A549 (cell line): ENCODE results near the gene CXCR3. TPM values are rescaled to one million over a fixed set of nuclear protein-coding genes. Genes with fewer than 3 reads are reported as not detected.

ENCODE experiments used
- ATAC-seq, 2 experiments: fragments of 200-7000 bp in 1 of 2; fragments of >200 bp in 1 of 2; cut with Nextera tagmentation in 1 of 2; cut with Tn5 transposase in 1 of 2; 3 replicates each; pipeline versions ENCODE4 v1.8.0 to v1.9.1; 2018 to 2020; ENCODE audit warnings: mild to moderate bottlenecking in 1 of 2, moderate library complexity in 1 of 2
- CTCF ChIA-PET: fragments of 300-600 bp; sonication (Branson Sonifier 250); formaldehyde crosslinking; extraction: SDS; loops from one replicate; lab custom pipeline; 2021; ENCODE audit warnings: antibody characterized with exemption, inconsistent platforms; lab: Yijun Ruan, JAX
- POLR2A ChIA-PET: fragments of 350-600 bp; formaldehyde crosslinking; extraction: SDS; loops from one replicate; lab custom pipeline; 2021; ENCODE audit warnings: antibody characterized with exemption, inconsistent platforms; lab: Yijun Ruan, JAX
- DNase-seq, 2 experiments: peaks; one replicate each; pipeline versions ENCODE4 v3.0.0 to v3.0.0-alpha.2; 2011 to 2016; ENCODE audit warnings: low read depth in 1 of 2, low spot score in 1 of 2
- FAIRE-seq: peaks from 2 replicates; lab custom pipeline; 2011; peaks lifted over from hg19 to GRCh38; lab: Jason Lieb, UNC
- H3K27ac ChIP-seq, 2 experiments: fragments of >200 bp; sonication (Bioruptor Twin); formaldehyde crosslinking; 3 replicates each; pipeline ENCODE4 v1.5.1; 2016 to 2017
- H3K4me1 ChIP-seq: fragments of >200 bp; sonication (Bioruptor Twin); formaldehyde crosslinking; 3 replicates; pipeline ENCODE4 v1.6.1; 2016
- H3K4me2 ChIP-seq: fragments of >200 bp; sonication (Bioruptor Twin); formaldehyde crosslinking; 3 replicates; pipeline ENCODE4 v1.6.1; 2016
- H3K4me3 ChIP-seq: fragments of >200 bp; sonication (Bioruptor Twin); formaldehyde crosslinking; 3 replicates; pipeline ENCODE4 v1.5.1; 2016
- H3K9me3 ChIP-seq: fragments of >200 bp; sonication (Bioruptor Twin); formaldehyde crosslinking; 3 replicates; pipeline ENCODE4 v1.6.1; 2016
- BCL3 ChIP-seq: fragments of >200 bp; sonication (Bioruptor Twin); formaldehyde crosslinking; IDR thresholded peaks from 3 replicates; pipeline ENCODE4 v1.6.1; 2016
- CEBPB ChIP-seq, 2 experiments: fragments of >200 bp in 1 of 2; sonication (Bioruptor Twin) in 1 of 2; formaldehyde crosslinking in 1 of 2; IDR thresholded peaks; 2 replicates each; pipeline ENCODE4 v1.6.1; 2012 to 2016
- CHD4 ChIP-seq: fragments of 200-600 bp; sonication (generic); IDR thresholded peaks from 2 replicates; pipeline ENCODE4 v1.6.1; 2016; ENCODE audit warnings: antibody characterized with exemption, mild to moderate bottlenecking, borderline replicate concordance
- E2F6 ChIP-seq: IDR thresholded peaks from 2 replicates; pipeline ENCODE4 v1.6.1; 2012; ENCODE audit warnings: low read depth, borderline replicate concordance
- FOSB ChIP-seq: fragments of 250-450 bp; sonication (Bioruptor Pico); IDR thresholded peaks from 2 replicates; pipeline ENCODE4 v1.5.0; 2020; ENCODE audit warnings: mild to moderate bottlenecking, moderate library complexity
- FOSL2 ChIP-seq, 2 experiments: fragments of 450-650 bp in 1 of 2; fragments of >200 bp in 1 of 2; sonication (Bioruptor Twin) in 1 of 2; formaldehyde crosslinking; IDR thresholded peaks; 2 replicates each; pipeline versions ENCODE4 v1.5.0 to v1.6.1; 2016 to 2020; ENCODE audit warnings: mild to moderate bottlenecking in 1 of 2, moderate library complexity in 1 of 2
- HEYL ChIP-seq: fragments of 250-450 bp; sonication (Bioruptor Pico); IDR thresholded peaks from 2 replicates; pipeline ENCODE4 v1.8.0; 2021; ENCODE audit warnings: mild to moderate bottlenecking, moderate library complexity
- HMGXB4 ChIP-seq: fragments of 250-450 bp; sonication (Bioruptor Pico); IDR thresholded peaks from 2 replicates; pipeline ENCODE4 v1.5.0; 2021; ENCODE audit warnings: mild to moderate bottlenecking, moderate library complexity, borderline replicate concordance
- HOXB13 ChIP-seq: fragments of 250-450 bp; sonication (Bioruptor Pico); IDR thresholded peaks from 2 replicates; pipeline ENCODE4 v1.5.0; 2020; ENCODE audit warnings: low read depth, mild to moderate bottlenecking, moderate library complexity
- JUN ChIP-seq, 2 experiments: fragments of >200 bp; sonication (Bioruptor Twin); formaldehyde crosslinking; IDR thresholded peaks; 2 replicates in 1 of 2; 3 replicates in 1 of 2; pipeline ENCODE4 v1.6.1; 2016 to 2017
- MAFK ChIP-seq: fragments of 450-650 bp; IDR thresholded peaks from 2 replicates; pipeline ENCODE4 v1.6.1; 2014; ENCODE audit not compliant: partially characterized antibody
- POLR2A ChIP-seq: IDR thresholded peaks from 2 replicates; pipeline ENCODE4 v1.6.1; 2012; ENCODE audit warnings: mild to moderate bottlenecking, low read length
- RAD21 ChIP-seq, 2 experiments: fragments of >200 bp in 1 of 2; sonication (Bioruptor Twin) in 1 of 2; formaldehyde crosslinking in 1 of 2; IDR thresholded peaks in 1 of 2; conservative IDR thresholded peaks in 1 of 2; 2 replicates in 1 of 2; 3 replicates in 1 of 2; pipeline ENCODE4 v1.6.1; 2012 to 2018; ENCODE audit warnings: inconsistent platforms in 1 of 2
- TP53 ChIP-seq: fragments of 250-450 bp; sonication (Bioruptor Pico); IDR thresholded peaks from 2 replicates; pipeline ENCODE4 v1.5.0; 2021; ENCODE audit warnings: mild to moderate bottlenecking, moderate library complexity
- ZC3H11A ChIP-seq: fragments of 450-650 bp; IDR thresholded peaks from 2 replicates; pipeline ENCODE4 v1.6.1; 2014; ENCODE audit warnings: antibody characterized with exemption, mild to moderate bottlenecking
- WGBS: methylation state at CpG from one replicate; pipeline ENCODE4 v1.1.6; 2017; ENCODE audit errors: missing lambda C conversion rate; 5-methylcytosine and 5-hydroxymethylcytosine counted together
- polyA plus RNA-seq, 4 experiments: library from polyadenylated mRNA; depleted of rRNA in 3 of 4; stranded (reverse); fragments of >200 nt; fragmentation: RNase III in 1 of 4; extraction: RNeasy Plus Mini Kit Qiagen cat#74134 plus additional on column Dnase treatment in 1 of 4; gene quantifications; 2 replicates in 3 of 4; 3 replicates in 1 of 4; pipeline ENCODE4 v1.2.3, GENCODE V29; 2011 to 2017
- TF ChIP-seq, protein P1 (sequence below): fragments of 200-600 bp; sonication (generic); IDR thresholded peaks from 2 replicates; pipeline ENCODE4 v1.6.1; 2016; ENCODE audit warnings: antibody characterized with exemption, mild to moderate bottlenecking, moderate library complexity

The CXCR3 gene
- polyA plus RNA-seq, 2 of the 4 experiments (the other 2 are of a cell fraction) = not detected

DNA sequence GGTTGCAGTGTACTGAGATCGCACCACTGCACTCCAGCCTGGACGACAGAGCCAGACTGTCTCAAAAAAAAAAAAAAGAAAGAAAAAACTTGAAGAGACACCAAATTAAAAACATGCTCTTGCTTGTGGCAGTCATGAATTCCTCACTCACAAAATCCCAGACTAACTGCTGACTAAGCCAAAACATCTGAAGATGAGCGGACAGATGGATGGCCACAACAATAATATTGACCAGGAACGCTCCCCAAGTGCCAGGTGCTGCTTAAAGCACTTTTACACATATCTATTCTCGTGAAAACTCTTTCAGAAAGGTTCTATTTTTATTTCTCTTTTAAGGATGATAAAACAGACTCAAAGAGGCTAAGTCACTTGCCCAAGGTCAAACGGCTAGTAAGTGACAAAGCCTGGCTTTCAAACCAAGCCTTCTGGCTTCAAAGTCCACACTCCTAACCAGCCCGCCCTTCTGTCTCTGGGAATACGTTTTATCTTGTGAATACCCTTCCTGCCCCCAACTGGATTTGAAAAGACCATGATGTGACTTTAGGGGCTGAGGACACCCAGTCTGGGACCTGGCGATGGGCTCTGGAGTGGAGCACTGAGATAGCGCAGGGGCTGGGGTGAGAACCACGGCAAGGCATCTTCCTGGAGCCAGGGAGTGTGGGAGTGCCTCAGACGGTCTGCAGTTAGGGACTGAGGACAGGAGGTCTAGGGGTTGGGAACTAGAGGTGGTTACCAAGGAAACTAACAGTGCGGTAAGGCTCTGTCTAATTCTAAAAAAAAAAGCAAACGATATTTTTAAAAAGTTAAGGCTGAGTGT, 9.5 kb upstream of the CXCR3 start:
- no peak for DNase-seq
- no peak for ATAC-seq

GRCh38 chrX:71626576-71626975, 8.3 kb upstream of the CXCR3 start:
- WGBS = 80% methylated on average over 3 of the region's 6 CpGs
- ATAC-seq = no peak

More for the DNA sequence above, 9.5 kb upstream of the CXCR3 start:
- Histone ChIP-seq H3K4me2 (no peak overlapping the region), H3K27ac (no peak overlapping the region), H3K4me1 (no peaks in the 10 kb centered on the region; the same call in 2 of the 3 replicates), H3K9me3 (no peaks in the 10 kb centered on the region), H3K4me3 (no peak overlapping the region)
- no peak for FAIRE-seq
- ChIA-PET CTCF (no interaction called here), POLR2A (no interaction called here)
- TF ChIP-seq CHD4 (no peak), MAFK (peak; percentile 49)
- 79% methylated on average over 14 of the region's 14 CpGs for WGBS

GRCh38 chrX:71625471-71625870, 7.2 kb upstream of the CXCR3 start:
- no peaks in the 10 kb centered on the region for H3K9me3 ChIP-seq
- CTCF ChIA-PET = interaction anchor here (0.6 to 1.1 kb wide), 2 partner anchors 18 to 39 kb away, joined by 3 to 4 read pairs; no protein-coding TSS in a partner anchor
- no peak for ATAC-seq
- TF ChIP-seq, protein P1, sequence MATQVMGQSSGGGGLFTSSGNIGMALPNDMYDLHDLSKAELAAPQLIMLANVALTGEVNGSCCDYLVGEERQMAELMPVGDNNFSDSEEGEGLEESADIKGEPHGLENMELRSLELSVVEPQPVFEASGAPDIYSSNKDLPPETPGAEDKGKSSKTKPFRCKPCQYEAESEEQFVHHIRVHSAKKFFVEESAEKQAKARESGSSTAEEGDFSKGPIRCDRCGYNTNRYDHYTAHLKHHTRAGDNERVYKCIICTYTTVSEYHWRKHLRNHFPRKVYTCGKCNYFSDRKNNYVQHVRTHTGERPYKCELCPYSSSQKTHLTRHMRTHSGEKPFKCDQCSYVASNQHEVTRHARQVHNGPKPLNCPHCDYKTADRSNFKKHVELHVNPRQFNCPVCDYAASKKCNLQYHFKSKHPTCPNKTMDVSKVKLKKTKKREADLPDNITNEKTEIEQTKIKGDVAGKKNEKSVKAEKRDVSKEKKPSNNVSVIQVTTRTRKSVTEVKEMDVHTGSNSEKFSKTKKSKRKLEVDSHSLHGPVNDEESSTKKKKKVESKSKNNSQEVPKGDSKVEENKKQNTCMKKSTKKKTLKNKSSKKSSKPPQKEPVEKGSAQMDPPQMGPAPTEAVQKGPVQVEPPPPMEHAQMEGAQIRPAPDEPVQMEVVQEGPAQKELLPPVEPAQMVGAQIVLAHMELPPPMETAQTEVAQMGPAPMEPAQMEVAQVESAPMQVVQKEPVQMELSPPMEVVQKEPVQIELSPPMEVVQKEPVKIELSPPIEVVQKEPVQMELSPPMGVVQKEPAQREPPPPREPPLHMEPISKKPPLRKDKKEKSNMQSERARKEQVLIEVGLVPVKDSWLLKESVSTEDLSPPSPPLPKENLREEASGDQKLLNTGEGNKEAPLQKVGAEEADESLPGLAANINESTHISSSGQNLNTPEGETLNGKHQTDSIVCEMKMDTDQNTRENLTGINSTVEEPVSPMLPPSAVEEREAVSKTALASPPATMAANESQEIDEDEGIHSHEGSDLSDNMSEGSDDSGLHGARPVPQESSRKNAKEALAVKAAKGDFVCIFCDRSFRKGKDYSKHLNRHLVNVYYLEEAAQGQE = no peak
- TF ChIP-seq ZC3H11A (no peak), HMGXB4 (CRISPR knock-in tag) (no peak), HEYL (no peak)
- TF ChIP-seq, all 56 proteins: peak for 0
- Histone ChIP-seq H3K4me3 (no peak overlapping the region), H3K27ac (no peak overlapping the region), H3K4me2 (no peak overlapping the region), H3K4me1 (no peaks in the 10 kb centered on the region)
- POLR2A ChIA-PET = no interaction called here
- no peak for DNase-seq
- FAIRE-seq = no peak
- 88% methylated on average over 5 of the region's 5 CpGs for WGBS

More at GRCh38 chrX:71626576-71626975, 8.3 kb upstream of the CXCR3 start:
- Histone ChIP-seq H3K4me1 (no peaks in the 10 kb centered on the region), H3K9me3 (no peaks in the 10 kb centered on the region), H3K4me3 (no peak overlapping the region), H3K4me2 (no peak overlapping the region), H3K27ac (no peak overlapping the region)
- ChIA-PET POLR2A (no interaction called here), CTCF (no interaction called here)
- TF ChIP-seq FOSL2 (IDR thresholded peaks at IDR 0.05) (no peak), FOSL2 (CRISPR knock-in tag; IDR thresholded peaks at IDR 0.05) (no peak), CEBPB (IDR thresholded peaks at IDR 0.05) (no peak), RAD21 (conservative IDR thresholded peaks at IDR 0.05 in 1 of 2, IDR thresholded peaks at IDR 0.05 in 1 of 2) (no peak)
- no peak for DNase-seq
- no peak for FAIRE-seq

DNA sequence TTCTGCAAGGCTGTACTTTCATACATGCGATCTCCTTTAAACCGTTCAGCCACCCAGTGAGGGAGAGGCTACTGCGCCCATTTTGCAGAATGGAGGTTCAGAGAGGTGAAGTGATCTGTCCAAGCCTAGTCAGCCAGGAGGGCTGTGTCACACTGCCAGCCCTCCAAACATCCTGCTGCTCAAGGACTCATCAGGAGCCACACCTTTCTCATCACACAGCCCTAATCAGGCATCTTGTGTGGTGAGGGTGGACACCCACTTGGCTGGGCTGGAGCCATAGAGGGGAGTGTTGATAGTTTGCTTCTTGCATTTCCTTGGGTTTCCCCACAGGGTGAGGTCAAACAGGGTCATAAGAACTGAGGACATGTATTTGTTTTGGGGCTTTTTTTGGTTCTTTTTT, 5.4 kb upstream of the CXCR3 start:
- H3K4me3 ChIP-seq = no peak overlapping the region
- DNase-seq = no peak
- ATAC-seq = no peak
- no peaks in the 10 kb centered on the region for H3K4me1 ChIP-seq
- H3K4me2 ChIP-seq = no peak overlapping the region
- 100% methylated on average over 3 of the region's 3 CpGs for WGBS
- FAIRE-seq = no peak
- ChIA-PET POLR2A (no interaction called here), CTCF (interaction anchor here (0.8 kb wide), 1 partner anchor 13 kb away, joined by 3 read pairs; no protein-coding TSS in a partner anchor)
- no peak overlapping the region for H3K27ac ChIP-seq
- TF ChIP-seq BCL3 = no peak
- TF ChIP-seq HOXB13 (CRISPR knock-in tag) = no peak
- TF ChIP-seq FOSB (CRISPR knock-in tag) = no peak
- no peak for TF ChIP-seq E2F6
- TF ChIP-seq TP53 (CRISPR knock-in tag) = no peak
- no peak for TF ChIP-seq ZC3H11A
- no peak for TF ChIP-seq JUN (IDR thresholded peaks at IDR 0.05)
- no peak for TF ChIP-seq CEBPB (IDR thresholded peaks at IDR 0.05)
- TF ChIP-seq POLR2A = no peak
- no peaks in the 10 kb centered on the region for H3K9me3 ChIP-seq
